Peyer's patch (tissue), 4 donors: ENCODE results near the gene OR2G2.

Source experiments
- CTCF ChIP-seq, 6 experiments: fragments of 450-650 bp in 4 of 6; fragments of 200-600 bp in 2 of 6; sonication (generic) in 1 of 6; IDR thresholded peaks; one replicate each; pipeline ENCODE4 v1.5.1; 2017 to 2019; ENCODE audit warnings: antibody characterized with exemption in 6 of 6, mild to moderate bottlenecking in 3 of 6, moderate library complexity in 1 of 6
- POLR2A ChIP-seq, 2 donors: fragments of 450-650 bp; IDR thresholded peaks; one replicate each; pipeline ENCODE4 v1.5.1; 2017; ENCODE audit warnings: antibody characterized with exemption in 2 of 2, mild to moderate bottlenecking in 2 of 2, moderate library complexity in 2 of 2

- no peak for TF ChIP-seq CTCF (IDR thresholded peaks at IDR 0.05)
- TF ChIP-seq POLR2A (IDR thresholded peaks at IDR 0.05): no peak
Observed at GRCh38 chr1:247548092-247548491, 40.1 kb upstream of the OR2G2 start.
